OCI-LY1 (cell line): ENCODE measurements around the gene ADAMTS18.

ENCODE experiments used
- H2AFZ ChIP-seq: fragments of 200-600 bp; sonication (generic), shearing (Covaris generic); 2 replicates; pipeline ENCODE4 v1.6.0; 2014; ENCODE audit warnings: antibody characterized with exemption, mild to moderate bottlenecking, low read length
- H3F3A ChIP-seq: fragments of 200-600 bp; sonication (generic), shearing (Covaris generic); 2 replicates; pipeline ENCODE4 v1.6.0; 2014; ENCODE audit warnings: mild to moderate bottlenecking, antibody characterized with exemption, low read length, moderate library complexity; ENCODE audit not compliant: insufficient read depth
- H3K27ac ChIP-seq: fragments of 200-600 bp; sonication (generic); 2 replicates; pipeline ENCODE4 v1.5.1; 2014; ENCODE audit warnings: low read length, mixed run types, mild to moderate bottlenecking, low read depth; ENCODE audit not compliant: poor library complexity, severe bottlenecking
- H3K27me3 ChIP-seq: fragments of 200-600 bp; sonication (generic); 2 replicates; pipeline ENCODE4 v1.6.0; 2014; ENCODE audit warnings: antibody characterized with exemption, mild to moderate bottlenecking, low read length, moderate library complexity; ENCODE audit not compliant: insufficient read depth
- H3K36me3 ChIP-seq: fragments of 200-600 bp; sonication (generic); 2 replicates; pipeline ENCODE4 v1.6.1; 2014; ENCODE audit warnings: mild to moderate bottlenecking, antibody characterized with exemption, low read length, moderate library complexity, mixed read lengths; ENCODE audit not compliant: insufficient read depth
- H3K4me1 ChIP-seq: fragments of 200-600 bp; sonication (generic); 2 replicates; pipeline ENCODE4 v1.5.1; 2014; ENCODE audit warnings: mild to moderate bottlenecking, low read length, moderate library complexity; ENCODE audit not compliant: insufficient read depth, severe bottlenecking
- H3K4me2 ChIP-seq: fragments of 200-600 bp; sonication (generic), shearing (Covaris generic); 2 replicates; pipeline ENCODE4 v1.6.1; 2014; ENCODE audit warnings: low read length
- H3K4me3 ChIP-seq: fragments of 200-600 bp; sonication (generic); 2 replicates; pipeline ENCODE4 v1.5.1; 2014; ENCODE audit warnings: low read length, low read depth, mild to moderate bottlenecking, mixed read lengths; ENCODE audit not compliant: poor library complexity, severe bottlenecking
- H3K79me2 ChIP-seq: fragments of 200-600 bp; shearing (Covaris generic); 2 replicates; pipeline ENCODE4 v1.6.1; 2016; ENCODE audit warnings: mixed run types, low read length, mixed read lengths; ENCODE audit not compliant: insufficient read depth
- H3K9ac ChIP-seq: fragments of 200-600 bp; sonication (generic), shearing (Covaris generic); 2 replicates; pipeline ENCODE4 v1.6.1; 2014; ENCODE audit warnings: mild to moderate bottlenecking, low read length, mixed read lengths
- H3K9me2 ChIP-seq: fragments of 200-600 bp; sonication (generic), shearing (Covaris generic); 2 replicates; pipeline ENCODE4 v1.6.1; 2014; ENCODE audit warnings: low read depth, mild to moderate bottlenecking, low read length, mixed read lengths
- H3K9me3 ChIP-seq: fragments of 200-600 bp; shearing (Covaris generic); 2 replicates; pipeline ENCODE4 v1.6.1; 2014; ENCODE audit warnings: low read length, mixed read lengths
- H4K20me1 ChIP-seq: fragments of 200-600 bp; sonication (generic), shearing (Covaris generic); 2 replicates; pipeline ENCODE4 v1.6.0; 2016; ENCODE audit warnings: mild to moderate bottlenecking, low read length; ENCODE audit not compliant: insufficient read depth
- CTCF ChIP-seq: fragments of 200-600 bp; sonication (generic), shearing (Covaris generic); IDR thresholded peaks from 2 replicates; pipeline ENCODE4 v1.5.1; 2017; ENCODE audit warnings: mild to moderate bottlenecking, antibody characterized with exemption, low read length, moderate library complexity, mixed read lengths
- EZH2 ChIP-seq: fragments of 200-600 bp; sonication (generic), shearing (Covaris generic); IDR thresholded peaks from 2 replicates; pipeline ENCODE4 v1.8.0; 2017; ENCODE audit warnings: borderline replicate concordance, mixed run types, mild to moderate bottlenecking, antibody characterized with exemption, low read length, moderate library complexity, mixed read lengths

Gene ADAMTS18

GRCh38 chr16:77328274-77328673 lies 106.6 kb downstream of the ADAMTS18 start:
- Histone ChIP-seq H4K20me1 (no peaks in the 10 kb centered on the region), H3K9me2 (no peaks in the 10 kb centered on the region), H3K27ac (no peak overlapping the region), H3K4me3 (no peak overlapping the region), H3F3A (no peaks in the 10 kb centered on the region), H3K4me1 (no peaks in the 10 kb centered on the region), H3K9ac (no peak overlapping the region), H3K9me3 (no peaks in the 10 kb centered on the region), H3K79me2 (no peaks in the 10 kb centered on the region), H3K4me2 (no peak overlapping the region), H3K36me3 (no peaks in the 10 kb centered on the region), H3K27me3 (no peaks in the 10 kb centered on the region), H2AFZ (no peak overlapping the region)
- no peak for TF ChIP-seq EZH2
- no peak for TF ChIP-seq CTCF

GRCh38 chr16:77327717-77328116 lies 107.1 kb downstream of the ADAMTS18 start:
- H3K4me1 ChIP-seq = no peaks in the 10 kb centered on the region
- no peak overlapping the region for H3K9ac ChIP-seq
- no peak overlapping the region for H3K4me2 ChIP-seq
- no peak overlapping the region for H3K27ac ChIP-seq
- TF ChIP-seq EZH2 (no peak), CTCF (no peak)
- H3F3A ChIP-seq = no peaks in the 10 kb centered on the region
- no peaks in the 10 kb centered on the region for H3K27me3 ChIP-seq
- no peak overlapping the region for H2AFZ ChIP-seq
- H3K9me2 ChIP-seq = no peaks in the 10 kb centered on the region
- H3K4me3 ChIP-seq = no peak overlapping the region
- H3K79me2 ChIP-seq = no peaks in the 10 kb centered on the region
- H3K36me3 ChIP-seq = no peaks in the 10 kb centered on the region
- H3K9me3 ChIP-seq = no peaks in the 10 kb centered on the region
- no peaks in the 10 kb centered on the region for H4K20me1 ChIP-seq

- no peak overlapping the region for H3K4me3 ChIP-seq
- no peaks in the 10 kb centered on the region for H3K36me3 ChIP-seq
- H3K79me2 ChIP-seq = no peaks in the 10 kb centered on the region
- H3F3A ChIP-seq = no peaks in the 10 kb centered on the region
- no peaks in the 10 kb centered on the region for H4K20me1 ChIP-seq
- H3K4me1 ChIP-seq = no peaks in the 10 kb centered on the region
- no peaks in the 10 kb centered on the region for H3K9me2 ChIP-seq
- no peak overlapping the region for H3K27ac ChIP-seq
- no peaks in the 10 kb centered on the region for H3K27me3 ChIP-seq
- no peaks in the 10 kb centered on the region for H3K9me3 ChIP-seq
- no peak for TF ChIP-seq CTCF
- TF ChIP-seq EZH2 = no peak
- H3K4me2 ChIP-seq = no peak overlapping the region
- H3K9ac ChIP-seq = no peak overlapping the region
- H2AFZ ChIP-seq = no peak overlapping the region
Measured at GRCh38 chr16:77324729-77325128, 110.1 kb downstream of the ADAMTS18 start.
